Breast epithelium (tissue), 3 donors: Measurements from ENCODE around the gene F10.

Experiments used
- CTCF ChIP-seq, 3 donors: fragments of 450-650 bp; IDR thresholded peaks; one replicate each; pipeline ENCODE4 v1.5.1; 2016 to 2017; ENCODE audit warnings: antibody characterized with exemption in 3 of 3, mild to moderate bottlenecking in 3 of 3, moderate library complexity in 3 of 3
- POLR2A ChIP-seq: fragments of 450-650 bp; IDR thresholded peaks from one replicate; pipeline ENCODE4 v1.6.1; 2016; ENCODE audit warnings: antibody characterized with exemption, mild to moderate bottlenecking, moderate library complexity

DNA sequence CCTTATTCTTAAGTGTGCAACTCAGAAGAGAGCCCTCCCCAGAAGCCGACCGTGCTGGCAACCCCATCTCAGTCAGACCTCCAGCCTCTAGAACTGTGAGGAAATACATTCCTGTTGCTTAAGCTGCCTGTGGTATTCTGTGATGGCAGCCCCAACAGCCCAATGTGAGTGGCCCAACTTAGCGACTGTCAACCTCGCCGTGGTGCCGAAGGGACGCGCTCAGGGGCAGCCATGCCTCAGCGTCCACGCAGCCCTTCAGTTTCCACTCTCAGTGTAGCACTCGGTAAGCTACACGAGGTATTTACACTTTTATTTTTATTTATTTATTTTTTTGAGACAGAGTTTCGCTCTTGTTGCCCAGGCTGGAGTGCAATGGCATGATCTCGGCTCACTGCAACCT lies 54.2 kb downstream of the F10 start:
- TF ChIP-seq CTCF (IDR thresholded peaks at IDR 0.05), result no peak
- no peak for TF ChIP-seq POLR2A
